ENCODE results near the gene CD8B.

The CD8B gene

GRCh38 chr2:86768189-86768949 lies 93.3 kb downstream of the CD8B start:
- DNase-seq = no peak
